Heart left ventricle (tissue), 16 donors: ENCODE data around the gene TMEM51. TPM values are rescaled to one million over a fixed set of nuclear protein-coding genes. Genes with fewer than 3 reads are reported as not detected.

ENCODE experiments used
- ATAC-seq, 4 donors: fragments of 200-7000 bp; cut with Tn5 transposase; one replicate each; pipeline ENCODE4 v1.9.1; 2020 to 2022; ENCODE audit warnings: moderate library complexity in 4 of 4, mild to moderate bottlenecking in 3 of 4, moderate number of reproducible peaks in 1 of 4
- DNase-seq, 5 donors: peaks; one replicate each; pipeline ENCODE4 v3.0.0-alpha.2; 2020
- H3K27ac ChIP-seq, 12 donors: fragments of 200-600 bp; sonication (generic) in 4 of 12; one replicate each; pipeline versions ENCODE4 v1.5.0 to v1.8.0; 2016 to 2022; ENCODE audit warnings: mild to moderate bottlenecking in 2 of 12
- H3K27me3 ChIP-seq, 9 donors: fragments of 200-600 bp; sonication (generic) in 2 of 9; one replicate each; pipeline versions ENCODE4 v1.5.1 to v1.8.0; 2016 to 2022; ENCODE audit warnings: mild to moderate bottlenecking in 3 of 9
- H3K36me3 ChIP-seq, 9 donors: fragments of 200-600 bp; sonication (generic) in 2 of 9; one replicate each; pipeline versions ENCODE4 v1.5.0 to v1.8.0; 2018 to 2022; ENCODE audit warnings: mild to moderate bottlenecking in 2 of 9
- H3K4me1 ChIP-seq, 12 donors: fragments of 200-600 bp; sonication (generic) in 4 of 12; one replicate each; pipeline versions ENCODE4 v1.5.0 to v1.8.0; 2016 to 2022; ENCODE audit warnings: mild to moderate bottlenecking in 3 of 12
- H3K4me3 ChIP-seq, 12 donors: fragments of 200-600 bp; sonication (generic) in 4 of 12; one replicate each; pipeline versions ENCODE4 v1.5.0 to v1.8.0; 2017 to 2022; ENCODE audit warnings: mild to moderate bottlenecking in 9 of 12, moderate library complexity in 4 of 12
- H3K9me3 ChIP-seq, 12 donors: fragments of 200-600 bp; sonication (generic) in 4 of 12; one replicate each; pipeline versions ENCODE4 v1.5.0 to v1.8.0; 2016 to 2022; ENCODE audit warnings: mild to moderate bottlenecking in 1 of 12
- CTCF ChIP-seq, 12 donors: fragments of 200-600 bp; sonication (generic) in 4 of 12; IDR thresholded peaks; one replicate each; pipeline versions ENCODE4 v1.5.0 to v1.8.0; 2018 to 2022; ENCODE audit warnings: antibody characterized with exemption in 12 of 12, mild to moderate bottlenecking in 5 of 12
- POLR2A ChIP-seq, 2 donors: fragments of 450-650 bp; IDR thresholded peaks; one replicate each; pipeline ENCODE4 v1.6.1; 2017; ENCODE audit warnings: antibody characterized with exemption in 2 of 2, mild to moderate bottlenecking in 2 of 2, moderate library complexity in 2 of 2
- WGBS, 4 donors: extraction: QIAGEN DNeasy Blood & Tissue Kit in 2 of 4; methylation state at CpG; one replicate each; pipeline versions ENCODE4 v1.1.5 to v1.1.7; 2013 to 2018; 5-methylcytosine and 5-hydroxymethylcytosine counted together
- intact Hi-C, 10 donors: fragments of 100-400 bp; cut with DNase I; formaldehyde crosslinking; loops; one replicate each; pipeline versions ENCODE4 v1.11.1 to v1.14.2; 2022
- polyA plus RNA-seq, 2 donors: library from polyadenylated mRNA; stranded (reverse); fragments of 200-250 nt; gene quantifications; one replicate each; pipeline ENCODE4 v1.2.3, GENCODE V29; 2013
- total RNA-seq, 9 donors: library from RNA; depleted of rRNA in 2 of 9; stranded (reverse); fragments of >200 nt in 2 of 9; fragmentation: NEBNext Ultra II Directional in 3 of 9; extraction: Animal tissue kit (Norgen Biotek cat#: 25700) in 3 of 9; gene quantifications; one replicate each; pipeline versions ENCODE4 v1.1.0 to v1.2.4, GENCODE V29; 2016 to 2023
- donor health status: ischemic (EF 13 %, LVEDD 7.1; RV severe dilation, severe dysfunction).
- donor health status: healthy with polysubstance abuse.
- donor health status: DM: no; HTN: yes; CAD: no.
- donor health status: DM: no; HTN: no; CAD: no.
- donor health status: ischemic (EF 25% LVEDD 6.9; RV normal size, moderate dysfunction).
- donor health status: ischemic (EF 25% LVEDD 5.7; RV mildly dilated, moderate dysfunction).
- donor health status: healthy.
- donor health status: DM: yes; HTN: yes; CAD: no.
- donor health status: ischemic (EF 35%, LVEDD 5.7; RV mildly dilated, moderate dysfunction).
- donor health status: nonischemic (EF 11% LVEDD 7.7; RV severe dilation, severe dysfunction).
- donor health status: DM: yes; HTN: yes; CAD: no.
- donor health status: PGD.
- donor health status: ischemic (EF 29% LVEDD 5.4; RV normal size, mild dysfunction).
- donor health status: nonischemic (EF 23%, LVEDD 6.1; RV moderate dilation, normal function).

Gene TMEM51
- total and polyA plus RNA-seq, 11 donors, result 2.0 to 9.5 (median 3.8) TPM

DNA sequence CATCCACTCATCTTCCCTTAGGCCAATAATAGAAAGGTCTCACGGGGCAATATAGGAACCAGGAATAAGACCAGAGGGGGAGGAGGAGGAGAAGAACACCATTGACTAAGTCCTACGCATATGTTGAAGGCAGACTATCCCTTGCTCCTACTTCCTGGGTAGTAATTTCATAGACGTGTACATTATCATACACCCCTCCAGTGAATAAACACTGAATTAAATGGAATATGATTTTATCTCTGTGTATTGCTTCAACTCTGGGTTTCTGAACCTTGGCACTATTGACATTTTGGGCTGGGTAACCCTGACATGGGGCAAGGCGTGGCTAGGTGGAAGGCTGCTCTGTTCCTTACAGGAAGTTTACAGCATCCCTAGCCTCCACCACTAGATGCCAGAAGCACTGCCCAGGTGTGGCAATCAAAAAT is 76.2 kb downstream of the TMEM51 start:
- peaks cover 0 to 25% (median 0%) of the 10 kb centered on the region in 12 donors for H3K4me1 ChIP-seq
- H3K27ac ChIP-seq, result no peak overlapping the region
- intact Hi-C loops, result no loop called here
- no peaks in the 10 kb centered on the region for H3K27me3 ChIP-seq
- ATAC-seq (peak in 1 of 4 donors; percentile 38), DNase-seq (no peak)
- 50 to 87% (median 84%) methylated on average over 4 of the region's 4 CpGs for WGBS, 4 donors
- H3K9me3 ChIP-seq, result no peaks in the 10 kb centered on the region
- H3K36me3 ChIP-seq, result no peaks in the 10 kb centered on the region
- H3K4me3 ChIP-seq, result no peak overlapping the region
- no peak for TF ChIP-seq CTCF (IDR thresholded peaks at IDR 0.05)
- TF ChIP-seq POLR2A (IDR thresholded peaks at IDR 0.05), result no peak

DNA sequence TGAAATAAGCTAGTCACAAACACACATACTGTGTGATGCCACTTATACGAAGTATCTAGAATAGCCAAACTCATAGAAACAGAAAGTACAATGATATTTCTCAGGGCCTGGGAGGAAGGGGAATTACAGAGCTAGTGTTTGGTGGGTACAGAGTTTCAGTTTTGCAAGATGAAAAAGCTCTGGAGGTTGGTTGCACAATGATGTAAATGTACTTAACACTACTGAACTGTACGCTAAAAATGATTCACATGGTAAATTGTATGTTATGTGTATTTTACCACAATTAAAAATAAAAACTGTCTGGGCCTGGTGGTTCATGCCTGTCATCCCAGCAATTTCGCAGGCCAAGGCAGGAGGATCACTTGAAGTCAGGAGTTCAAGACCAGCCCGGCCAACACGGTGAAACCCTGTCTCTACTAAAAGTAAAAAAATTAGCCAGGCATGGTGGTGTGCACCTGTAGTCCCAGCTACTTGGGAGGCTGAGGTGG is 78.2 kb downstream of the TMEM51 start:
- intact Hi-C loops, result no loop called here
- Histone ChIP-seq H3K36me3 (no peaks in the 10 kb centered on the region), H3K9me3 (no peaks in the 10 kb centered on the region), H3K4me1 (peaks cover 0 to 6% (median 0%) of the 10 kb centered on the region in 12 donors), H3K27ac (peak overlapping the region in 1 of 12 donors; percentile 39), H3K4me3 (no peak overlapping the region), H3K27me3 (no peaks in the 10 kb centered on the region)
- ATAC-seq (peak in 1 of 4 donors; percentile 28), DNase-seq (no peak)
- TF ChIP-seq POLR2A (IDR thresholded peaks at IDR 0.05) (no peak), CTCF (IDR thresholded peaks at IDR 0.05) (no peak)
- WGBS, 4 donors, result 72 to 90% (median 83%) methylated on average over 5 of the region's 5 CpGs

- intact Hi-C loops, result no loop called here
- no peak overlapping the region for H3K4me3 ChIP-seq
- no peak overlapping the region for H3K27ac ChIP-seq
- peaks cover 0 to 6% (median 0%) of the 10 kb centered on the region in 12 donors for H3K4me1 ChIP-seq
- no peaks in the 10 kb centered on the region for H3K9me3 ChIP-seq
- ATAC-seq (no peak), DNase-seq (no peak)
- H3K27me3 ChIP-seq, result peaks cover 0 to 4% (median 0%) of the 10 kb centered on the region in 9 donors
- TF ChIP-seq POLR2A (IDR thresholded peaks at IDR 0.05) (no peak), CTCF (IDR thresholded peaks at IDR 0.05) (no peak)
- H3K36me3 ChIP-seq, result no peaks in the 10 kb centered on the region
Observed at GRCh38 chr1:15233689-15234088, 80.1 kb downstream of the TMEM51 start.

- no peak for DNase-seq
- Histone ChIP-seq H3K36me3 (no peaks in the 10 kb centered on the region), H3K4me3 (no peak overlapping the region), H3K27me3 (peaks cover 0 to 6% (median 0%) of the 10 kb centered on the region in 9 donors), H3K4me1 (peaks cover 0 to 6% (median 0%) of the 10 kb centered on the region in 12 donors), H3K27ac (no peak overlapping the region), H3K9me3 (no peaks in the 10 kb centered on the region)
- no peak for ATAC-seq
- TF ChIP-seq CTCF (IDR thresholded peaks at IDR 0.05), result no peak
- TF ChIP-seq POLR2A (IDR thresholded peaks at IDR 0.05), result no peak
- intact Hi-C loops, result no loop called here
- WGBS, 4 donors, result 75 to 84% (median 78%) methylated on average over 5 of the region's 5 CpGs
Observed at GRCh38 chr1:15236321-15236721, 82.8 kb downstream of the TMEM51 start.
